Astrocyte (in vitro differentiated cells and primary cell): Measurements from ENCODE around the gene RNF214.
"Not testable (repeated sequence)": the region's sequence is repeated elsewhere in the genome, so short reads cannot be mapped to it uniquely, and the experiment has no call there.

Source experiments
- CTCF ChIP-seq: IDR thresholded peaks from 2 replicates; pipeline ENCODE4 v1.5.1; 2011; ENCODE audit warnings: low read depth, mild to moderate bottlenecking, inconsistent platforms, low read length, moderate library complexity; ENCODE audit not compliant: insufficient read depth
- EZH2 ChIP-seq: IDR thresholded peaks from 2 replicates; pipeline ENCODE4 v1.6.1; 2012; ENCODE audit warnings: mild to moderate bottlenecking, low read length, inconsistent platforms; ENCODE audit not compliant: insufficient read depth

- TF ChIP-seq CTCF, EZH2: not testable (repeated sequence)
Observed at GRCh38 chr11:117272175-117272574, 39.7 kb downstream of the RNF214 start.
